Measurements from ENCODE around the gene DIAPH1. TPM values are rescaled to one million over a fixed set of nuclear protein-coding genes. Genes with fewer than 3 reads are reported as not detected.
A peak's percentile ranks its signal among the peaks of the same experiment; 100 is the strongest.

DIAPH1 gene
- total RNA-seq, 1 experiment from 2014 or later = 157 TPM

DNA sequence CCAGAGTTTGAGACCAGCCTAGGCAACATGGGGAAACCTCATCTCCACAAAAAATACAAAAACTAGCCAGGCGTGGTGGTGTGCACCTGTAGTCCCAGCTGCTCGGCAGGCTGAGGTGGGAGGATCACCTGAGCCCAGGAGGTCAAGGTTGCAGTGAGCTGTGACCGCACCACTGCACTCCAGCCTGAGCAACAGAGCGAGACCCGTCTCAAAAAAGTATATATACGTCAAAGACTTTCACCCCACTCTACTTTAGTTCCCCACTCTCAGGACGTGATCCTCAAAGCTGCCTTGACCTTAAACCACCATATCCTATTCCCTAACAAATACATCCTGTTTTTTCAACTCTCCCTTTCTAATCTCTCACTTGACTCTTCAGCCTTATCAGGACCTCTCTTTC is 88.9 kb downstream of the DIAPH1 start:
- no TSS peak for BruUV-seq (replicated peaks)
- no peaks in the 10 kb centered on the region for H3K9me2 ChIP-seq (ENCODE audit: insufficient read depth)
- POLR2A ChIA-PET (ENCODE audit: unreplicated experiment) = no interaction called here
- no peaks in the 10 kb centered on the region for H3K9me3 ChIP-seq (ENCODE audit: insufficient read depth, low read depth)
- H3F3A ChIP-seq (ENCODE audit: insufficient read depth, low read depth) = peaks cover 26% of the 10 kb centered on the region
- H3K27ac ChIP-seq = no peak overlapping the region
- CTCF ChIA-PET = no interaction called here
- H3K79me2 ChIP-seq (ENCODE audit: low read depth) = no peaks in the 10 kb centered on the region
- H2AFZ ChIP-seq = no peak overlapping the region
- H3K36me3 ChIP-seq (ENCODE audit: low read depth) = peaks cover 29% of the 10 kb centered on the region; the same call in 1 of the 2 replicates
- H3K4me1 ChIP-seq (replicated peaks; ENCODE audit: insufficient read depth) = no peaks in the 10 kb centered on the region
- intact Hi-C loops (cut with micrococcal nuclease; ENCODE audit: unreplicated experiment) = loop anchor here (10.0 kb wide), 1 partner anchor 205 kb away; the partner anchor contains the start of gene TAF7
- no peak for TF ChIP-seq EZH2 (IDR thresholded peaks at IDR 0.05; ENCODE audit: low read depth)
- DNase-seq = no peak
- no peak overlapping the region for H3K4me3 ChIP-seq
- H3K27me3 ChIP-seq (ENCODE audit: insufficient read depth, low read depth) = no peaks in the 10 kb centered on the region
- H3K4me2 ChIP-seq = no peak overlapping the region
- H4K20me1 ChIP-seq (ENCODE audit: insufficient read depth) = no peaks in the 10 kb centered on the region

DNA sequence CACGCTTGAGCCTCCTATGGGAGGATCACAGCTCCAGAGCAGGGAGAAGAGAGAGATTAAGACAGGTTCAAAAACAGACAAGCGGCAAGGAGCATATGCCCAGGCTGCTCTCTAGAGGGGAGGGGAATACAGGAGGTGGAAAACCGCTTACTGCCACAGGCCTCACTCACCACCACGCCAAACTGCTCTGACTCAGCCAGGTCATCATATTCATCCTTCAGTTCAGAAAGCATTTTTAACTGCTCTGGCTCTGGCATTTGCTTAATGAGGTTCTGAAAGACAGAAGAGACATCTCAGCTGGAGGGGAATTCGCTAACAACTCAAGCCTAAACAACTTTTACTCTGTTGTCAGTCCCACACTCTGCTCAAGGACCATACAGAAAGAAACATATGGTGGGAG is 89.8 kb downstream of the DIAPH1 start:
- Histone ChIP-seq H3K4me3 (no peak overlapping the region), H3K4me1 (replicated peaks; ENCODE audit: insufficient read depth) (peaks cover 5% of the 10 kb centered on the region)
- CTCF ChIA-PET = no interaction called here

DNA sequence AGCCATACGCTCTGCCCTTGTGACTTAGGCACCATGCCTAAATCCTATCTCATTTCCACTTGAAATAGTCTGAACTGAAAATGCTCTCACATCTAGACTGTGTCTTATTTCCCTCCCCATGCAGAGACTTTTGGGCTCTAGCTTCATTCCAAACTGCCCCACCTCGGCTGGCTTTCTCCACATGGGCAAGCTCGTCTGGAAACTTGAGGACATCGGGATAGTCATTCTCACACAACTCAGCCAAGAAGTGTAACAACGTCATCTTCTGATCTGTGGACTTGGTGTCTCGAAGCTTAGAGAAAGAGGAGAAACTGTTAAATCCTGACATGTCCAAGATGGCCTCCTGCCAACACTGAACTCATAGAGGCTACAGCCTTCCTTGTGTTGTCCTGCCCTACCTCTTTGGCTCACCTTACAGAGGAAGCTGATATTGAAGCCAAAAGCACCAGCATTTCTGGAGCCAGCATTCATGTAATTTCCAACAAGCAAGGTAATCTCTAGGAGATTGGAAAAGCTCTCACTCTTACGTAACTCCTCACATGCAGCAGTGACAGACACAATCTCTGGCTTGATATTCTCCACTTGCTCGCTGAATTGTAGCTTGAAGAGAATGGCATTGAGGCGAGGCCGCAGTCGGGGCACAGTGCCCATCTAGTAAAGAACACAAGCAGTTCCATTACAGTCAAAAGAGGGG is 90.4 kb downstream of the DIAPH1 start:
- peaks cover 35% of the 10 kb centered on the region for H3F3A ChIP-seq (ENCODE audit: insufficient read depth, low read depth)
- H3K9me2 ChIP-seq (ENCODE audit: insufficient read depth) = no peaks in the 10 kb centered on the region
- H3K27ac ChIP-seq = no peak overlapping the region
- H2AFZ ChIP-seq = no peak overlapping the region
- no peak overlapping the region for H3K4me3 ChIP-seq
- no peak for DNase-seq
- intact Hi-C loops (cut with micrococcal nuclease; ENCODE audit: unreplicated experiment) = loop anchor here (10.0 kb wide), 1 partner anchor 204 kb away; the partner anchor contains the start of gene TAF7
- TSS peak; percentile 7 for BruUV-seq (replicated peaks)
- peaks cover 29% of the 10 kb centered on the region for H3K36me3 ChIP-seq (ENCODE audit: low read depth)
- CTCF ChIA-PET = interaction anchor here (1.0 kb wide), 1 partner anchor 434 kb away, joined by 4 read pairs; no protein-coding TSS in a partner anchor
- no peaks in the 10 kb centered on the region for H3K9me3 ChIP-seq (ENCODE audit: insufficient read depth, low read depth)
- no peak for TF ChIP-seq EZH2 (IDR thresholded peaks at IDR 0.05; ENCODE audit: low read depth)
- TF ChIP-seq, protein P1, sequence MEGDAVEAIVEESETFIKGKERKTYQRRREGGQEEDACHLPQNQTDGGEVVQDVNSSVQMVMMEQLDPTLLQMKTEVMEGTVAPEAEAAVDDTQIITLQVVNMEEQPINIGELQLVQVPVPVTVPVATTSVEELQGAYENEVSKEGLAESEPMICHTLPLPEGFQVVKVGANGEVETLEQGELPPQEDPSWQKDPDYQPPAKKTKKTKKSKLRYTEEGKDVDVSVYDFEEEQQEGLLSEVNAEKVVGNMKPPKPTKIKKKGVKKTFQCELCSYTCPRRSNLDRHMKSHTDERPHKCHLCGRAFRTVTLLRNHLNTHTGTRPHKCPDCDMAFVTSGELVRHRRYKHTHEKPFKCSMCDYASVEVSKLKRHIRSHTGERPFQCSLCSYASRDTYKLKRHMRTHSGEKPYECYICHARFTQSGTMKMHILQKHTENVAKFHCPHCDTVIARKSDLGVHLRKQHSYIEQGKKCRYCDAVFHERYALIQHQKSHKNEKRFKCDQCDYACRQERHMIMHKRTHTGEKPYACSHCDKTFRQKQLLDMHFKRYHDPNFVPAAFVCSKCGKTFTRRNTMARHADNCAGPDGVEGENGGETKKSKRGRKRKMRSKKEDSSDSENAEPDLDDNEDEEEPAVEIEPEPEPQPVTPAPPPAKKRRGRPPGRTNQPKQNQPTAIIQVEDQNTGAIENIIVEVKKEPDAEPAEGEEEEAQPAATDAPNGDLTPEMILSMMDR (conservative IDR thresholded peaks at IDR 0.05) = no peak
- H3K27me3 ChIP-seq (ENCODE audit: insufficient read depth, low read depth) = no peaks in the 10 kb centered on the region
- H3K79me2 ChIP-seq (ENCODE audit: low read depth) = no peaks in the 10 kb centered on the region
- no peaks in the 10 kb centered on the region for H4K20me1 ChIP-seq (ENCODE audit: insufficient read depth)
- H3K4me2 ChIP-seq = no peak overlapping the region
- peaks cover 5% of the 10 kb centered on the region for H3K4me1 ChIP-seq (replicated peaks; ENCODE audit: insufficient read depth)
- POLR2A ChIA-PET (ENCODE audit: unreplicated experiment) = no interaction called here

More for the DNA sequence above, 89.8 kb downstream of the DIAPH1 start:
- Histone ChIP-seq H3K9me2 (ENCODE audit: insufficient read depth) (no peaks in the 10 kb centered on the region), H2AFZ (no peak overlapping the region), H3K27me3 (ENCODE audit: insufficient read depth, low read depth) (no peaks in the 10 kb centered on the region), H3K79me2 (ENCODE audit: low read depth) (no peaks in the 10 kb centered on the region), H3K27ac (no peak overlapping the region), H4K20me1 (ENCODE audit: insufficient read depth) (no peaks in the 10 kb centered on the region), H3F3A (ENCODE audit: insufficient read depth, low read depth) (peaks cover 32% of the 10 kb centered on the region), H3K36me3 (ENCODE audit: low read depth) (peaks cover 28% of the 10 kb centered on the region), H3K4me2 (no peak overlapping the region), H3K9me3 (ENCODE audit: insufficient read depth, low read depth) (no peaks in the 10 kb centered on the region)
- DNase-seq = no peak
- no peak for TF ChIP-seq EZH2 (IDR thresholded peaks at IDR 0.05; ENCODE audit: low read depth)
- TF ChIP-seq, protein P1 (conservative IDR thresholded peaks at IDR 0.05) = no peak
- intact Hi-C loops (cut with micrococcal nuclease; ENCODE audit: unreplicated experiment) = loop anchor here (10.0 kb wide), 1 partner anchor 204 kb away; the partner anchor contains the start of gene TAF7
- POLR2A ChIA-PET (ENCODE audit: unreplicated experiment) = no interaction called here
- BruUV-seq (replicated peaks) = no TSS peak

Data from PC-9 (cell line).